Lower leg skin (tissue), 4 donors: ENCODE measurements around the gene KRTAP10-3. TPM values are rescaled to one million over a fixed set of nuclear protein-coding genes. Genes with fewer than 3 reads are reported as not detected.

Experiments
- DNase-seq, 2 donors: peaks; one replicate each; pipeline ENCODE4 v3.0.0-alpha.2; 2019; ENCODE audit warnings: low spot score in 2 of 2
- H3K4me3 ChIP-seq: fragments of 200-600 bp; sonication (generic); 2 replicates; pipeline ENCODE4 v1.5.1; 2017; ENCODE audit warnings: mild to moderate bottlenecking, low read depth; ENCODE audit not compliant: poor library complexity, severe bottlenecking
- POLR2A ChIP-seq, 2 donors: fragments of 450-650 bp; IDR thresholded peaks; one replicate each; pipeline ENCODE4 v1.6.1; 2016 to 2017; ENCODE audit warnings: antibody characterized with exemption in 2 of 2, mild to moderate bottlenecking in 1 of 2, moderate library complexity in 1 of 2
- WGBS, 2 donors: methylation state at CpG; one replicate each; pipeline ENCODE4 v1.1.5; 2018; 5-methylcytosine and 5-hydroxymethylcytosine counted together
- intact Hi-C: fragments of 100-400 bp; cut with DNase I; formaldehyde crosslinking; loops from one replicate; pipeline ENCODE4 v1.15.0; 2023; ENCODE audit warnings: low total_unique reads
- total RNA-seq, 4 donors: library from RNA; depleted of rRNA; stranded (reverse); fragments of >200 nt; gene quantifications; one replicate each; pipeline ENCODE4 v1.1.0, GENCODE V29; 2016
- TF ChIP-seq, protein P1 (sequence below), 3 donors: fragments of 450-650 bp; IDR thresholded peaks; one replicate each; pipeline ENCODE4 v1.5.1; 2016; ENCODE audit warnings: antibody characterized with exemption in 3 of 3, mild to moderate bottlenecking in 3 of 3, moderate library complexity in 2 of 3

Gene KRTAP10-3
- total RNA-seq, 4 donors from 2014 or later = 4.8 TPM; not detected in 3

DNA sequence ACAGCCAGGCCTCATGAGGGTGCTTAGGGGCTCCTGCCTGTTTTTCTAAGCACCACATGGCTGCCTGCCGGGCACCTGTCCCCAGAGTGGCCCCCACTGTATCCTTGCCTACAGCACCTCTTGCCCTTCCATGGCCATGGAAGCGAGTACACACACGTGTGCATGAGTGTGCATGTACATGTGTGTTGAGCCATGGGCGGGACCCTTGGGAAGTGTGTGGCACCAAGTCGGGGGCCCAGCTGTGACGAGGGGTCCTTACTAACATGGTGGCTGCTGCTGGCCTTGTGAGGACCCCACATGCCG, 44.4 kb downstream of the KRTAP10-3 start:
- intact Hi-C loops = loop anchor here (5.0 kb wide), 1 partner anchor 278 kb away; no protein-coding TSS in a partner anchor
- WGBS, 2 donors = 86 to 87% methylated on average over 7 of the region's 7 CpGs
- no peak for TF ChIP-seq POLR2A (IDR thresholded peaks at IDR 0.05)
- TF ChIP-seq, protein P1, sequence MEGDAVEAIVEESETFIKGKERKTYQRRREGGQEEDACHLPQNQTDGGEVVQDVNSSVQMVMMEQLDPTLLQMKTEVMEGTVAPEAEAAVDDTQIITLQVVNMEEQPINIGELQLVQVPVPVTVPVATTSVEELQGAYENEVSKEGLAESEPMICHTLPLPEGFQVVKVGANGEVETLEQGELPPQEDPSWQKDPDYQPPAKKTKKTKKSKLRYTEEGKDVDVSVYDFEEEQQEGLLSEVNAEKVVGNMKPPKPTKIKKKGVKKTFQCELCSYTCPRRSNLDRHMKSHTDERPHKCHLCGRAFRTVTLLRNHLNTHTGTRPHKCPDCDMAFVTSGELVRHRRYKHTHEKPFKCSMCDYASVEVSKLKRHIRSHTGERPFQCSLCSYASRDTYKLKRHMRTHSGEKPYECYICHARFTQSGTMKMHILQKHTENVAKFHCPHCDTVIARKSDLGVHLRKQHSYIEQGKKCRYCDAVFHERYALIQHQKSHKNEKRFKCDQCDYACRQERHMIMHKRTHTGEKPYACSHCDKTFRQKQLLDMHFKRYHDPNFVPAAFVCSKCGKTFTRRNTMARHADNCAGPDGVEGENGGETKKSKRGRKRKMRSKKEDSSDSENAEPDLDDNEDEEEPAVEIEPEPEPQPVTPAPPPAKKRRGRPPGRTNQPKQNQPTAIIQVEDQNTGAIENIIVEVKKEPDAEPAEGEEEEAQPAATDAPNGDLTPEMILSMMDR (IDR thresholded peaks at IDR 0.05) = no peak
- DNase-seq = no peak
- no peak overlapping the region for H3K4me3 ChIP-seq

GRCh38 chr21:44513389-44514217, 45.0 kb downstream of the KRTAP10-3 start:
- TF ChIP-seq POLR2A (IDR thresholded peaks at IDR 0.05) = no peak
- TF ChIP-seq, protein P1 (IDR thresholded peaks at IDR 0.05) = no peak
- no peak for DNase-seq
- 40 to 57% methylated on average over 10 to 15 of the region's 15 CpGs for WGBS, 2 donors
- intact Hi-C loops = loop anchor here (5.0 kb wide), 1 partner anchor 279 kb away; no protein-coding TSS in a partner anchor
- H3K4me3 ChIP-seq = no peak overlapping the region

- intact Hi-C loops = loop anchor here (5.0 kb wide), 1 partner anchor 280 kb away; no protein-coding TSS in a partner anchor
- TF ChIP-seq, protein P1 (IDR thresholded peaks at IDR 0.05) = no peak
- no peak for TF ChIP-seq POLR2A (IDR thresholded peaks at IDR 0.05)
- DNase-seq = no peak
- 61 to 62% methylated on average over 20 of the region's 21 CpGs for WGBS, 2 donors
- no peak overlapping the region for H3K4me3 ChIP-seq
These were observed 45.9 kb downstream of the KRTAP10-3 start for GRCh38 chr21:44512496-44513388.

DNA sequence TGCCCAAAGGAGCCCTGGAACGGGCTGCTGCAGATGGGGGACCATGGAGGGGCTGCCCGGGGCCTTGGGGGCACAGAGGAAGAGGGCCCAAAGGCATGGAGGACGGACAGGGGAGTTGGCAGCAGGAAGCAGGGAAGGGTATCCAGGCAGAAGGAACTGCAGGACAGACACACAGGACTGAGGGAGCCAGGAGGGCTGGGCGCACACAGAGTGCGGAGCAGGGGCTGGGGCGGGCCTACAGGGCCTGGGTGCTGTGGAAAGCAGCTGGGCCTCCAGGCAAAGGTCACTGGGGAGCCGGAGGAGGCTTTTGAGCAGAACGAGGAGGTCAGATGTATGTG, 46.7 kb downstream of the KRTAP10-3 start:
- DNase-seq = no peak
- H3K4me3 ChIP-seq = no peak overlapping the region
- intact Hi-C loops = loop anchor here (5.0 kb wide), 1 partner anchor 280 kb away; no protein-coding TSS in a partner anchor
- TF ChIP-seq POLR2A (IDR thresholded peaks at IDR 0.05) = no peak
- TF ChIP-seq, protein P1 (IDR thresholded peaks at IDR 0.05) = no peak
- WGBS, 2 donors = 73 to 83% methylated on average over 8 of the region's 8 CpGs

GRCh38 chr21:44511219-44511937, 47.2 kb downstream of the KRTAP10-3 start:
- WGBS, 2 donors = 78% methylated on average over 11 of the region's 11 CpGs
- TF ChIP-seq POLR2A (IDR thresholded peaks at IDR 0.05) = no peak
- TF ChIP-seq, protein P1 (IDR thresholded peaks at IDR 0.05) = no peak
- H3K4me3 ChIP-seq = no peak overlapping the region
- intact Hi-C loops = loop anchor here (5.0 kb wide), 1 partner anchor 281 kb away; no protein-coding TSS in a partner anchor
- no peak for DNase-seq
